GM23338 (cell line): ENCODE results near the gene ANKFN1. TPM values are rescaled to one million over a fixed set of nuclear protein-coding genes. Genes with fewer than 3 reads are reported as not detected.

Experiments
- ATAC-seq: fragments of 200-7000 bp; cut with Tn5 transposase; 3 replicates; pipeline ENCODE4 v1.9.1; 2020
- DNase-seq: peaks from one replicate; pipeline ENCODE4 v3.0.0-alpha.2; 2015; ENCODE audit warnings: low spot score
- H2AFZ ChIP-seq: fragments of 200-600 bp; sonication (generic); 2 replicates; pipeline ENCODE4 v1.8.0; 2016; ENCODE audit warnings: antibody characterized with exemption, mild to moderate bottlenecking, moderate library complexity
- H3F3A ChIP-seq: fragments of 200-600 bp; sonication (generic); replicated peaks from 2 replicates; pipeline ENCODE4 v1.8.0; 2017; ENCODE audit warnings: antibody characterized with exemption, mixed run types, low read depth
- H3K27ac ChIP-seq: fragments of 200-600 bp; sonication (generic); 2 replicates; pipeline ENCODE4 v1.6.1; 2016; ENCODE audit warnings: low read depth
- H3K27me3 ChIP-seq: fragments of 200-600 bp; sonication (generic); 2 replicates; pipeline ENCODE4 v1.8.0; 2016; ENCODE audit warnings: mild to moderate bottlenecking, mixed run types, moderate library complexity; ENCODE audit not compliant: insufficient read depth
- H3K36me3 ChIP-seq: fragments of 200-600 bp; sonication (generic); 2 replicates; pipeline ENCODE4 v1.8.0; 2016; ENCODE audit warnings: mild to moderate bottlenecking; ENCODE audit not compliant: insufficient read depth
- H3K4me1 ChIP-seq: fragments of 200-600 bp; sonication (generic); 2 replicates; pipeline ENCODE4 v1.8.0; 2016; ENCODE audit warnings: mild to moderate bottlenecking, moderate library complexity; ENCODE audit not compliant: insufficient read depth
- H3K4me2 ChIP-seq: fragments of 200-600 bp; sonication (generic); 2 replicates; pipeline ENCODE4 v1.7.1; 2017; ENCODE audit warnings: mixed run types
- H3K4me3 ChIP-seq: fragments of 200-600 bp; sonication (generic); 2 replicates; pipeline ENCODE4 v1.6.1; 2016; ENCODE audit warnings: mixed run types
- H3K79me2 ChIP-seq: fragments of 200-600 bp; sonication (generic); replicated peaks from 2 replicates; pipeline ENCODE4 v1.8.0; 2017; ENCODE audit warnings: mild to moderate bottlenecking; ENCODE audit not compliant: insufficient read depth
- H3K9me2 ChIP-seq: fragments of 200-600 bp; sonication (generic); 2 replicates; pipeline ENCODE4 v1.8.0; 2017; ENCODE audit not compliant: insufficient read depth
- H4K20me1 ChIP-seq: fragments of 200-600 bp; sonication (generic); replicated peaks from 2 replicates; pipeline ENCODE4 v1.8.0; 2017; ENCODE audit warnings: mild to moderate bottlenecking; ENCODE audit not compliant: insufficient read depth
- H3K27ac Mint-ChIP-seq: 2 replicates; pipeline ENCODE4 v1.8.0; 2020; ENCODE audit warnings: inconsistent platforms, mild to moderate bottlenecking, moderate library complexity, mixed read lengths
- H3K27me3 Mint-ChIP-seq: 3 replicates; pipeline ENCODE4 v1.8.0; 2022; ENCODE audit warnings: low read depth, mild to moderate bottlenecking, moderate library complexity, mixed read lengths, inconsistent platforms; ENCODE audit not compliant: insufficient read depth, poor library complexity
- H3K36me3 Mint-ChIP-seq: 3 replicates; pipeline ENCODE4 v1.8.0; 2021; ENCODE audit warnings: low read depth, mild to moderate bottlenecking, inconsistent platforms, moderate library complexity, mixed read lengths
- H3K4me1 Mint-ChIP-seq: 3 replicates; pipeline ENCODE4 v1.8.0; 2020; ENCODE audit warnings: mild to moderate bottlenecking, inconsistent platforms, mixed read lengths
- H3K4me3 Mint-ChIP-seq: 3 replicates; pipeline ENCODE4 v1.8.0; 2021; ENCODE audit warnings: moderate library complexity, mild to moderate bottlenecking, inconsistent platforms, mixed read lengths
- H3K9me3 Mint-ChIP-seq: 3 replicates; pipeline ENCODE4 v1.8.0; 2020; ENCODE audit warnings: moderate library complexity, mild to moderate bottlenecking, inconsistent platforms, mixed read lengths
- CREB1 ChIP-seq: fragments of 250-450 bp; sonication (Bioruptor Pico); IDR thresholded peaks from 2 replicates; pipeline ENCODE4 v1.5.0; 2020; ENCODE audit warnings: low read depth, mild to moderate bottlenecking, moderate library complexity
- JUNB ChIP-seq: IDR thresholded peaks from one replicate; pipeline ENCODE4 v1.6.1; 2016; ENCODE audit warnings: antibody characterized with exemption; ENCODE audit not compliant: unreplicated experiment
- POLR2AphosphoS5 ChIP-seq: IDR thresholded peaks from 2 replicates; pipeline ENCODE4 v1.6.1; 2016; ENCODE audit warnings: antibody characterized with exemption, low read depth
- STAT1 ChIP-seq: IDR thresholded peaks from one replicate; pipeline ENCODE4 v1.6.1; 2016; ENCODE audit warnings: antibody characterized with exemption; ENCODE audit not compliant: unreplicated experiment
- polyA plus RNA-seq: library from polyadenylated mRNA; unstranded; fragments of >200 nt; fragmentation: Nextera tagmentation; extraction: Ambion mirVana; gene quantifications from 2 replicates; pipeline ENCODE4 v1.2.1, GENCODE V29; 2016
- total RNA-seq: library from RNA; depleted of rRNA; stranded (reverse); fragments of >200 nt; shearing (Covaris generic); gene quantifications from 2 replicates; pipeline ENCODE4 v1.2.3, GENCODE V29; 2014
- TF ChIP-seq, protein P1 (sequence below): fragments of 250-450 bp; sonication (Bioruptor Pico); IDR thresholded peaks from 2 replicates; pipeline ENCODE4 v1.5.0; 2020; ENCODE audit warnings: mild to moderate bottlenecking, moderate library complexity
- TF ChIP-seq, protein P2 (sequence below): IDR thresholded peaks from 2 replicates; pipeline ENCODE4 v1.6.1; 2016; ENCODE audit warnings: antibody characterized with exemption
- TF ChIP-seq, protein P3 (sequence below), 2 experiments: fragments of 200-600 bp in 1 of 2; sonication (generic) in 1 of 2; conservative IDR thresholded peaks; 2 replicates each; pipeline versions ENCODE4 v1.5.1 to v1.6.1; 2016 to 2017; ENCODE audit warnings: antibody characterized with exemption in 2 of 2, low read depth in 2 of 2, mild to moderate bottlenecking in 2 of 2, moderate library complexity in 1 of 2

Gene ANKFN1
- total and polyA plus RNA-seq, 2 experiments from 2014 or later, result not detected

DNA sequence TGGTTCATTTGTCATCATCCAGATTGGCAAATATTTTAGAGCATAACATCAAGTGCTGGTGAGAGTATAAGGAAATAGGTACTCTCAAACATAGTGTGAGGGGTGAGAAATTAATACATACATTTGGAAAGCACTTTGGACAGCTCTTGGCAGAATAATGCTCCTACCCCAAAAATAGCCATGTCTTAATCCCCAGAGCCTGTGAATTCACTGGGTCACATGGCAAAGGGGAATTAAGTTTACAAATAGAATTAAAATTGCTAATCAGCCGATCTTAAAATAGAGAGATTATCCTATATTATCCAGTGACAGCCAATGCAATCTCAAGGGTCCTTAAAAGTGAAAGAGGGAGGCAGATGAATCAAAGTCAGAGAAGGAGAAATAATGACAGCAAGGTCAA is 38.8 kb upstream of the ANKFN1 start (continued):
- TF ChIP-seq, protein P1, sequence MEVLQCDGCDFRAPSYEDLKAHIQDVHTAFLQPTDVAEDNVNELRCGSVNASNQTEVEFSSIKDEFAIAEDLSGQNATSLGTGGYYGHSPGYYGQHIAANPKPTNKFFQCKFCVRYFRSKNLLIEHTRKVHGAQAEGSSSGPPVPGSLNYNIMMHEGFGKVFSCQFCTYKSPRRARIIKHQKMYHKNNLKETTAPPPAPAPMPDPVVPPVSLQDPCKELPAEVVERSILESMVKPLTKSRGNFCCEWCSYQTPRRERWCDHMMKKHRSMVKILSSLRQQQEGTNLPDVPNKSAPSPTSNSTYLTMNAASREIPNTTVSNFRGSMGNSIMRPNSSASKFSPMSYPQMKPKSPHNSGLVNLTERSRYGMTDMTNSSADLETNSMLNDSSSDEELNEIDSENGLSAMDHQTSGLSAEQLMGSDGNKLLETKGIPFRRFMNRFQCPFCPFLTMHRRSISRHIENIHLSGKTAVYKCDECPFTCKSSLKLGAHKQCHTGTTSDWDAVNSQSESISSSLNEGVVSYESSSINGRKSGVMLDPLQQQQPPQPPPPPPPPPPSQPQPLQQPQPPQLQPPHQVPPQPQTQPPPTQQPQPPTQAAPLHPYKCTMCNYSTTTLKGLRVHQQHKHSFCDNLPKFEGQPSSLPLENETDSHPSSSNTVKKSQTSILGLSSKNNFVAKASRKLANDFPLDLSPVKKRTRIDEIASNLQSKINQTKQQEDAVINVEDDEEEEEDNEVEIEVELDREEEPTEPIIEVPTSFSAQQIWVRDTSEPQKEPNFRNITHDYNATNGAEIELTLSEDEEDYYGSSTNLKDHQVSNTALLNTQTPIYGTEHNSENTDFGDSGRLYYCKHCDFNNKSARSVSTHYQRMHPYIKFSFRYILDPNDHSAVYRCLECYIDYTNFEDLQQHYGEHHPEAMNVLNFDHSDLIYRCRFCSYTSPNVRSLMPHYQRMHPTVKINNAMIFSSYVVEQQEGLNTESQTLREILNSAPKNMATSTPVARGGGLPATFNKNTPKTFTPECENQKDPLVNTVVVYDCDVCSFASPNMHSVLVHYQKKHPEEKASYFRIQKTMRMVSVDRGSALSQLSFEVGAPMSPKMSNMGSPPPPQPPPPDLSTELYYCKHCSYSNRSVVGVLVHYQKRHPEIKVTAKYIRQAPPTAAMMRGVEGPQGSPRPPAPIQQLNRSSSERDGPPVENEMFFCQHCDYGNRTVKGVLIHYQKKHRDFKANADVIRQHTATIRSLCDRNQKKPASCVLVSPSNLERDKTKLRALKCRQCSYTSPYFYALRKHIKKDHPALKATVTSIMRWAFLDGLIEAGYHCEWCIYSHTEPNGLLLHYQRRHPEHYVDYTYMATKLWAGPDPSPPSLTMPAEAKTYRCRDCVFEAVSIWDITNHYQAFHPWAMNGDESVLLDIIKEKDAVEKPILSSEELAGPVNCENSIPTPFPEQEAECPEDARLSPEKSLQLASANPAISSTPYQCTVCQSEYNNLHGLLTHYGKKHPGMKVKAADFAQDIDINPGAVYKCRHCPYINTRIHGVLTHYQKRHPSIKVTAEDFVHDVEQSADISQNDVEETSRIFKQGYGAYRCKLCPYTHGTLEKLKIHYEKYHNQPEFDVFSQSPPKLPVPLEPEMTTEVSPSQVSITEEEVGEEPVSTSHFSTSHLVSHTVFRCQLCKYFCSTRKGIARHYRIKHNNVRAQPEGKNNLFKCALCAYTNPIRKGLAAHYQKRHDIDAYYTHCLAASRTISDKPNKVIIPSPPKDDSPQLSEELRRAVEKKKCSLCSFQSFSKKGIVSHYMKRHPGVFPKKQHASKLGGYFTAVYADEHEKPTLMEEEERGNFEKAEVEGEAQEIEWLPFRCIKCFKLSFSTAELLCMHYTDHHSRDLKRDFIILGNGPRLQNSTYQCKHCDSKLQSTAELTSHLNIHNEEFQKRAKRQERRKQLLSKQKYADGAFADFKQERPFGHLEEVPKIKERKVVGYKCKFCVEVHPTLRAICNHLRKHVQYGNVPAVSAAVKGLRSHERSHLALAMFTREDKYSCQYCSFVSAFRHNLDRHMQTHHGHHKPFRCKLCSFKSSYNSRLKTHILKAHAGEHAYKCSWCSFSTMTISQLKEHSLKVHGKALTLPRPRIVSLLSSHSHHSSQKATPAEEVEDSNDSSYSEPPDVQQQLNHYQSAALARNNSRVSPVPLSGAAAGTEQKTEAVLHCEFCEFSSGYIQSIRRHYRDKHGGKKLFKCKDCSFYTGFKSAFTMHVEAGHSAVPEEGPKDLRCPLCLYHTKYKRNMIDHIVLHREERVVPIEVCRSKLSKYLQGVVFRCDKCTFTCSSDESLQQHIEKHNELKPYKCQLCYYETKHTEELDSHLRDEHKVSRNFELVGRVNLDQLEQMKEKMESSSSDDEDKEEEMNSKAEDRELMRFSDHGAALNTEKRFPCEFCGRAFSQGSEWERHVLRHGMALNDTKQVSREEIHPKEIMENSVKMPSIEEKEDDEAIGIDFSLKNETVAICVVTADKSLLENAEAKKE (CRISPR knock-in tag), result no peak
- TF ChIP-seq, protein P2, sequence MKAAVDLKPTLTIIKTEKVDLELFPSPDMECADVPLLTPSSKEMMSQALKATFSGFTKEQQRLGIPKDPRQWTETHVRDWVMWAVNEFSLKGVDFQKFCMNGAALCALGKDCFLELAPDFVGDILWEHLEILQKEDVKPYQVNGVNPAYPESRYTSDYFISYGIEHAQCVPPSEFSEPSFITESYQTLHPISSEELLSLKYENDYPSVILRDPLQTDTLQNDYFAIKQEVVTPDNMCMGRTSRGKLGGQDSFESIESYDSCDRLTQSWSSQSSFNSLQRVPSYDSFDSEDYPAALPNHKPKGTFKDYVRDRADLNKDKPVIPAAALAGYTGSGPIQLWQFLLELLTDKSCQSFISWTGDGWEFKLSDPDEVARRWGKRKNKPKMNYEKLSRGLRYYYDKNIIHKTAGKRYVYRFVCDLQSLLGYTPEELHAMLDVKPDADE, result no peak
- no peak for TF ChIP-seq CREB1 (CRISPR knock-in tag)

DNA sequence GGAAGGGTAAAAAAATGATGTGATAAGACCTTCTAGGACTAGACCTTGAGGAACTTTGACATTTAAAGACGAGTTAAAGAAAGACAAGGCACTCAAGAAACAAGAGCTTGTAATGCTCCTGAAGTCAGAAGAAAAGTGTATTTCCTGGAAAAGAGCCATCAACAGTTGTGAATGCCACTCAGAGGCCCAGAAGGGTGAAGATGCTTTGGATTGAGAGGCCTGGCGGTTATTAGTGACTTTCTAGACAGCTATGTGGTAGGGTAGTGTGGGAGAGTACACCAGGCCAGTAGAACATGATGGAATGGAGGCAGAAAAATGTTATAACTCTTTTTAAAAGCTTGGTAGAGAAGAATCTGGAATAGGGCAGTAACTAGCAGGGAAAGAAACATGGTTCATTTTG is 34.1 kb upstream of the ANKFN1 start:
- Histone ChIP-seq H4K20me1 (no peaks in the 10 kb centered on the region), H3K27me3 (no peaks in the 10 kb centered on the region), H3K9me2 (peaks cover 4% of the 10 kb centered on the region; the same call in 1 of the 2 replicates), H3F3A (no peaks in the 10 kb centered on the region), H3K4me1 (no peaks in the 10 kb centered on the region), H3K79me2 (no peaks in the 10 kb centered on the region), H3K27ac (no peak overlapping the region), H3K4me2 (no peak overlapping the region), H3K4me3 (no peak overlapping the region), H3K36me3 (no peaks in the 10 kb centered on the region), H2AFZ (no peak overlapping the region)
- Mint-ChIP-seq H3K27me3 (peaks cover 2% of the 10 kb centered on the region), H3K4me3 (no peak overlapping the region), H3K36me3 (no peaks in the 10 kb centered on the region), H3K27ac (no peak overlapping the region), H3K4me1 (no peaks in the 10 kb centered on the region; the same call in 2 of the 3 replicates), H3K9me3 (no peaks in the 10 kb centered on the region)
- DNase-seq, result no peak
- no peak for ATAC-seq
- no peak for TF ChIP-seq STAT1
- TF ChIP-seq, protein P1 (CRISPR knock-in tag), result no peak
- TF ChIP-seq, protein P3, sequence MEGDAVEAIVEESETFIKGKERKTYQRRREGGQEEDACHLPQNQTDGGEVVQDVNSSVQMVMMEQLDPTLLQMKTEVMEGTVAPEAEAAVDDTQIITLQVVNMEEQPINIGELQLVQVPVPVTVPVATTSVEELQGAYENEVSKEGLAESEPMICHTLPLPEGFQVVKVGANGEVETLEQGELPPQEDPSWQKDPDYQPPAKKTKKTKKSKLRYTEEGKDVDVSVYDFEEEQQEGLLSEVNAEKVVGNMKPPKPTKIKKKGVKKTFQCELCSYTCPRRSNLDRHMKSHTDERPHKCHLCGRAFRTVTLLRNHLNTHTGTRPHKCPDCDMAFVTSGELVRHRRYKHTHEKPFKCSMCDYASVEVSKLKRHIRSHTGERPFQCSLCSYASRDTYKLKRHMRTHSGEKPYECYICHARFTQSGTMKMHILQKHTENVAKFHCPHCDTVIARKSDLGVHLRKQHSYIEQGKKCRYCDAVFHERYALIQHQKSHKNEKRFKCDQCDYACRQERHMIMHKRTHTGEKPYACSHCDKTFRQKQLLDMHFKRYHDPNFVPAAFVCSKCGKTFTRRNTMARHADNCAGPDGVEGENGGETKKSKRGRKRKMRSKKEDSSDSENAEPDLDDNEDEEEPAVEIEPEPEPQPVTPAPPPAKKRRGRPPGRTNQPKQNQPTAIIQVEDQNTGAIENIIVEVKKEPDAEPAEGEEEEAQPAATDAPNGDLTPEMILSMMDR (conservative IDR thresholded peaks at IDR 0.05; ENCODE audit: low read depth in 2 of 2), result no peak
- no peak for TF ChIP-seq JUNB
- TF ChIP-seq POLR2AphosphoS5, result no peak
